ENCODE results near the gene NSD2. TPM values are rescaled to one million over a fixed set of nuclear protein-coding genes. Genes with fewer than 3 reads are reported as not detected.
"Not testable (repeated sequence)": the region's sequence is repeated elsewhere in the genome, so short reads cannot be mapped to it uniquely, and the experiment has no call there.

NSD2 gene
- total RNA-seq, 1 experiment from 2014 or later = 48.0 TPM

GRCh38 chr4:1842339-1842895 lies 28.8 kb upstream of the NSD2 start:
- DNase-seq (ENCODE audit: low spot score) = no peak

GRCh38 chr4:1842993-1843448 lies 28.2 kb upstream of the NSD2 start:
- no peak for DNase-seq (ENCODE audit: low spot score)

GRCh38 chr4:1843852-1844251 lies 27.3 kb upstream of the NSD2 start:
- DNase-seq (ENCODE audit: low spot score) = no peak

GRCh38 chr4:1844618-1845017 lies 26.6 kb upstream of the NSD2 start:
- not testable (repeated sequence) for DNase-seq (ENCODE audit: low spot score)

GRCh38 chr4:1846580-1846979 lies 24.6 kb upstream of the NSD2 start:
- no peak for DNase-seq (ENCODE audit: low spot score)

GRCh38 chr4:1850276-1850675 lies 20.9 kb upstream of the NSD2 start:
- DNase-seq (ENCODE audit: low spot score) = no peak

GRCh38 chr4:1851160-1851559 lies 20.0 kb upstream of the NSD2 start:
- DNase-seq (ENCODE audit: low spot score) = no peak

GRCh38 chr4:1851575-1852410 lies 19.4 kb upstream of the NSD2 start:
- DNase-seq (ENCODE audit: low spot score) = no peak

- DNase-seq (ENCODE audit: low spot score) = no peak
Observed at GRCh38 chr4:1852904-1853623, 18.1 kb upstream of the NSD2 start.

GRCh38 chr4:1854752-1855151 lies 16.4 kb upstream of the NSD2 start:
- no peak for DNase-seq (ENCODE audit: low spot score)

GRCh38 chr4:1855333-1856070 lies 15.7 kb upstream of the NSD2 start:
- DNase-seq (ENCODE audit: low spot score) = no peak

GRCh38 chr4:1856071-1856942 lies 14.9 kb upstream of the NSD2 start, which contains the start of gene LETM1:
TSS of gene LETM1 (minus strand) at chr4:1856156. CDS start at chr4:1855950, 206 bp downstream.
- peak; percentile 95 for DNase-seq (ENCODE audit: low spot score)

- no peak for DNase-seq (ENCODE audit: low spot score)
Observed at GRCh38 chr4:1856943-1857699, 14.1 kb upstream of the NSD2 start.

GRCh38 chr4:1857931-1858330 lies 13.3 kb upstream of the NSD2 start:
- no peak for DNase-seq (ENCODE audit: low spot score)

- no peak for DNase-seq (ENCODE audit: low spot score)
Observed at GRCh38 chr4:1859389-1859753, 11.8 kb upstream of the NSD2 start.

- no peak for DNase-seq (ENCODE audit: low spot score)
Observed at GRCh38 chr4:1862055-1862911, 8.9 kb upstream of the NSD2 start.

GRCh38 chr4:1862961-1863296 lies 8.3 kb upstream of the NSD2 start:
- no peak for DNase-seq (ENCODE audit: low spot score)

GRCh38 chr4:1863297-1864033 lies 7.7 kb upstream of the NSD2 start:
- no peak for DNase-seq (ENCODE audit: low spot score)
